Cardiac muscle cell (in vitro differentiated cells and primary cell): ENCODE measurements around the gene BOD1. TPM values are rescaled to one million over a fixed set of nuclear protein-coding genes. Genes with fewer than 3 reads are reported as not detected.

Experiments
- DNase-seq, 2 donors: peaks; one replicate each; pipeline versions ENCODE4 v3.0.0 to v3.0.0-alpha.2; 2010 to 2017; ENCODE audit warnings: low read depth in 1 of 2, low spot score in 1 of 2
- H3K27ac ChIP-seq: fragments of 200-600 bp; sonication (generic); 2 replicates; pipeline ENCODE4 v1.5.1; 2016
- H3K27me3 ChIP-seq: fragments of 200-600 bp; sonication (generic); 2 replicates; pipeline ENCODE4 v1.6.0; 2016; ENCODE audit warnings: control low read depth
- H3K36me3 ChIP-seq: fragments of 200-600 bp; sonication (generic); 2 replicates; pipeline ENCODE4 v1.5.1; 2016; ENCODE audit warnings: control low read depth
- H3K4me1 ChIP-seq: fragments of 200-600 bp; sonication (generic); 2 replicates; pipeline ENCODE4 v1.8.1; 2017; ENCODE audit warnings: low read depth, mild to moderate bottlenecking, mixed run types
- H3K4me3 ChIP-seq: fragments of 200-600 bp; sonication (generic); 2 replicates; pipeline ENCODE4 v1.5.1; 2016; ENCODE audit warnings: mild to moderate bottlenecking
- H3K9me3 ChIP-seq: fragments of 200-600 bp; sonication (generic); 2 replicates; pipeline ENCODE4 v1.5.1; 2017; ENCODE audit warnings: low read depth, mild to moderate bottlenecking, control low read depth
- polyA plus RNA-seq: library from polyadenylated mRNA; unstranded; fragments of >200 nt; fragmentation: Nextera tagmentation; extraction: Ambion mirVana; gene quantifications from 2 replicates; pipeline ENCODE4 v1.2.1, GENCODE V29; 2016
- total RNA-seq: library from RNA; depleted of rRNA; stranded (reverse); fragments of >200 nt; gene quantifications from 2 replicates; pipeline ENCODE4 v1.2.3, GENCODE V29; 2016
- TF ChIP-seq, protein P1 (sequence below): IDR thresholded peaks from 2 replicates; pipeline ENCODE4 v1.5.1; 2012; ENCODE audit warnings: low read depth, mild to moderate bottlenecking, low read length

BOD1 gene
- total and polyA plus RNA-seq, 2 experiments from 2014 or later: 80.5 to 94.9 TPM

DNA sequence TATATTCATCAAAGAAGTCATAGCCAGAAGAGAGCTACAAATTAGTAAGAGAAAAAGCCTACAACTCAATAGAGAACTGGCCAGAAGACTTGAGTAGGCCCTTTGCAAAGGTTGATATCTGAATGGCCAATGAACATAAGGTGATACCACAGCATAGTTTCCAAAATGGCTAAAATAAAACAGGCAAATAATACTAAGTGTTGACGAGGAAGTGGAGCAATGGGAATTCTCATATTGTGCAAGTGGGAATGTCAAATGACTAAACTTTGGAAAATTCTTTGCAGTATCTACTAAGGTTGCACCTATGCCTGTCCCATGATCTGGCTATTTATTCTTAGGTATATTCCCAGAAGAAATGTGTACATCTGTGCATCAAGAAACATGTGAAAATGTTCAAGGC lies 48.3 kb downstream of the BOD1 start:
- Histone ChIP-seq H3K27me3 (no peaks in the 10 kb centered on the region), H3K27ac (no peak overlapping the region), H3K4me1 (peaks cover 8% of the 10 kb centered on the region), H3K4me3 (no peak overlapping the region), H3K9me3 (no peaks in the 10 kb centered on the region), H3K36me3 (no peaks in the 10 kb centered on the region)
- DNase-seq: no peak
- TF ChIP-seq, protein P1, sequence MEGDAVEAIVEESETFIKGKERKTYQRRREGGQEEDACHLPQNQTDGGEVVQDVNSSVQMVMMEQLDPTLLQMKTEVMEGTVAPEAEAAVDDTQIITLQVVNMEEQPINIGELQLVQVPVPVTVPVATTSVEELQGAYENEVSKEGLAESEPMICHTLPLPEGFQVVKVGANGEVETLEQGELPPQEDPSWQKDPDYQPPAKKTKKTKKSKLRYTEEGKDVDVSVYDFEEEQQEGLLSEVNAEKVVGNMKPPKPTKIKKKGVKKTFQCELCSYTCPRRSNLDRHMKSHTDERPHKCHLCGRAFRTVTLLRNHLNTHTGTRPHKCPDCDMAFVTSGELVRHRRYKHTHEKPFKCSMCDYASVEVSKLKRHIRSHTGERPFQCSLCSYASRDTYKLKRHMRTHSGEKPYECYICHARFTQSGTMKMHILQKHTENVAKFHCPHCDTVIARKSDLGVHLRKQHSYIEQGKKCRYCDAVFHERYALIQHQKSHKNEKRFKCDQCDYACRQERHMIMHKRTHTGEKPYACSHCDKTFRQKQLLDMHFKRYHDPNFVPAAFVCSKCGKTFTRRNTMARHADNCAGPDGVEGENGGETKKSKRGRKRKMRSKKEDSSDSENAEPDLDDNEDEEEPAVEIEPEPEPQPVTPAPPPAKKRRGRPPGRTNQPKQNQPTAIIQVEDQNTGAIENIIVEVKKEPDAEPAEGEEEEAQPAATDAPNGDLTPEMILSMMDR: no peak

DNA sequence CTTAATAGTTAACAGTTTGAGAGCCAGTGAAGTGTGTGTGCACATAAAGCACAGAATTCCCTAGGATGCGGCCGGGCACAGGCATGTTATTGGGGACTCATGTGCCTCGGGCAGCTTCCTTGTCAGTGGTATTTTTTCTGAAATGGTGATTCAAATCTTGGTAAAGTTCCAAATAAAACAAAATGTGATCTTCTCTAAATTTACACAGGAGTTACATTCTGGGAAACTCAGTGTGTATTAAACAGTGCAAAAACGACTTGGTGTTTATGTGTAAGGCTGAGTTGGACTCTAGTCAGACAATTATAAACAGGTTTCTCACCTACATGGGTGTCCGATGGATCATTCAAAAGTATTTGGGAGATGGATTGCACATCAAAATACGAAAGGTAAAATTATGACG lies 48.9 kb downstream of the BOD1 start:
- Histone ChIP-seq H3K4me1 (peaks cover 8% of the 10 kb centered on the region), H3K36me3 (no peaks in the 10 kb centered on the region), H3K4me3 (no peak overlapping the region), H3K27ac (no peak overlapping the region), H3K27me3 (no peaks in the 10 kb centered on the region), H3K9me3 (no peaks in the 10 kb centered on the region)
- TF ChIP-seq, protein P1: no peak
- DNase-seq: no peak

DNA sequence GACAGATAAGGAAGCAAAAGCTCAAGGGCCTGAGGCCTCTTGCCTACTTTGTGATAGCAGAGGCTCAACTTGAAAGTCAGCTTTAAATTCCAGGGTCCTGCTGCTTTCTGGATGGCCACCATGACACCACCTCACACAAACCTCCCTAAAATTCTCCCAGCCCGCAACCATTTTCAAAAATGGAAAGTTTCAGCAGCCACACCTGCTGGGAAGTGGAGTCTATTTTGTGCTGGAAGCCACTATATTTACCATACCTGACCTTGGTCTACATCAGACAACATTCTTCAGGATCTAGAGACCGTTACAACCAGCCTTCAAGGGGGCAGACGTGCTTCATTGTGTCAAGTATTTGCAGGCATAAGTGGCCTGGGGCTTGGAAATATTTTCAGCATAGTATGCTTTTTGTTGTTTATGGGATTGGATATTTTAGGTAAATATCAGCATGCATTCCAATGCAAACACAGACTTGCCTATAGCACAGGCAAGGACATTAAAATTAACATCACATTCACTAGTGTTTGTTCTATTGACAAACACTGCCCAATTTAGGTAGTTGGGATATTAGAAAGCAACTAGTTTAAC lies 50.9 kb downstream of the BOD1 start:
- Histone ChIP-seq H3K4me3 (no peak overlapping the region), H3K27ac (no peak overlapping the region), H3K27me3 (no peaks in the 10 kb centered on the region), H3K36me3 (no peaks in the 10 kb centered on the region), H3K4me1 (no peaks in the 10 kb centered on the region), H3K9me3 (no peaks in the 10 kb centered on the region)
- TF ChIP-seq, protein P1: no peak
- no peak for DNase-seq

DNA sequence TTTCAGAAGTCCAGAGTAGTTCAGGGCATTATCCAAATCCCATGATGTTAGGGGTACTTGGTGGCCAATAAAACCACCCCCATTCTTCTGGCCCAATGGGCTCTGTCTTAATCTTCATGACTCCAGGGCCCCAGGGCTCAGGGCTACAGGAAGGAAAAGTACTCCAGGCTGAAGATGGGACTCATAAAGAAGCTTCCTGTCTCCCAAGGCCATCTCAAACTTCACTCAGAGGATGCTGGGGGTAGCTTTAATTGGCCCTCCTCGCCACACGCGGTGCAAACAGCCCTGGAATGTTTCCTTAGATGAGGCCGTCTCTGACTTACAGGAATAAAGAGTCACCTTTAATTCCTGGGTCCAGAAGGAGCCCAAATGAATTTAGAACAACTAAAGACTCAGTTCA lies 52.3 kb downstream of the BOD1 start:
- Histone ChIP-seq H3K4me1 (no peaks in the 10 kb centered on the region), H3K27ac (no peak overlapping the region), H3K9me3 (no peaks in the 10 kb centered on the region), H3K4me3 (no peak overlapping the region), H3K36me3 (no peaks in the 10 kb centered on the region), H3K27me3 (no peaks in the 10 kb centered on the region)
- TF ChIP-seq, protein P1: no peak
- DNase-seq: no peak

DNA sequence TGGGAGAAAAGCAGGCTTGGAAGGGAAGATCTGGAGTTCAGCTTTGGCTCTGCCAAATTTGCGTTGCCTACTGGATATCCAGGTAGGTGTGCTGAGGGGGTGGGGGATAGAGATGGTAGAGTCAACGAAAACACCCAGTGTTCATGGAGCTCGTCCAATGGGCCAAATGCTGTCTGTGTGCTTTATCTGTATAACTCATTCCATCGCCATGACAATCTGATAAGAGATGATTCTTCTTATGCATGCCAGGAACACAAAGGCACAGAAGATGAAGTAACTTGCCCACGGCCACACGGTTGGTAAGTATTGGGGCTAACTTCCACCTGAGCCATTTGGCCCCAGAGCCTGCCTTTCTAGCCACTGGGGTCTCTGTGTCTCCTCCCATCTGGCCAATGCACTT lies 53.2 kb downstream of the BOD1 start:
- H3K9me3 ChIP-seq: no peaks in the 10 kb centered on the region
- no peak for DNase-seq
- no peak overlapping the region for H3K4me3 ChIP-seq
- no peaks in the 10 kb centered on the region for H3K36me3 ChIP-seq
- no peak overlapping the region for H3K27ac ChIP-seq
- H3K27me3 ChIP-seq: no peaks in the 10 kb centered on the region
- H3K4me1 ChIP-seq: no peaks in the 10 kb centered on the region
- TF ChIP-seq, protein P1: no peak

DNA sequence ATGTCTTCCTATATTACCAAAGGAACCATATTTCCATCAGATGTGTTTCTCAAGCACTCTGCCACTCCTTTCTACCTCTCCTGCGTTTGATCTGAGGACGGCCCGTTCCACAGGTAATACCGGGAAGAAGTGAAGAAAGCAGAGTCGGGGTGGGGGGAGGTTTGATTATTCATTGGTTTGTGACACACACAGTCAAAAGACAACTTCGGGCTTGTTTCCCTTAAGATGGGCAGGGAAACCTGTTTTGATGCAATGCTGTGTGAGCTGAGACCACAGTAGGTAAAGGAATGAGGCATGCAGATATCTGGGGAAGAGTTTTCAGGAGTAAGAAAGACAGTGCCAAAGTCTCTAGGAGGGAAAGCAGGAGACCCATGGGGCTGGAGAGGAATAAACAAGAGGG lies 54.0 kb downstream of the BOD1 start:
- Histone ChIP-seq H3K4me3 (no peak overlapping the region), H3K27ac (no peak overlapping the region), H3K9me3 (no peaks in the 10 kb centered on the region), H3K36me3 (no peaks in the 10 kb centered on the region), H3K4me1 (no peaks in the 10 kb centered on the region), H3K27me3 (no peaks in the 10 kb centered on the region)
- TF ChIP-seq, protein P1: no peak
- no peak for DNase-seq
